Osteocyte (in vitro differentiated cells): ENCODE measurements around the gene NTHL1. TPM values are rescaled to one million over a fixed set of nuclear protein-coding genes. Genes with fewer than 3 reads are reported as not detected.

Experiments
- DNase-seq: peaks from one replicate; pipeline ENCODE4 v3.0.0; 2021; ENCODE audit warnings: mixed read lengths; ENCODE audit not compliant: unreplicated experiment; ENCODE audit errors: extremely low spot score
- H3K27ac Mint-ChIP-seq: one replicate; pipeline ENCODE4 v1.8.0; 2021; ENCODE audit warnings: mild to moderate bottlenecking, mixed read lengths; ENCODE audit not compliant: unreplicated experiment
- H3K27me3 Mint-ChIP-seq: one replicate; pipeline ENCODE4 v1.8.0; 2021; ENCODE audit warnings: mixed read lengths; ENCODE audit not compliant: unreplicated experiment
- H3K36me3 Mint-ChIP-seq: one replicate; pipeline ENCODE4 v1.8.0; 2021; ENCODE audit warnings: mixed read lengths; ENCODE audit not compliant: unreplicated experiment
- H3K4me1 Mint-ChIP-seq: one replicate; pipeline ENCODE4 v1.8.0; 2021; ENCODE audit warnings: mixed read lengths; ENCODE audit not compliant: unreplicated experiment
- H3K4me3 Mint-ChIP-seq: one replicate; pipeline ENCODE4 v1.8.0; 2021; ENCODE audit warnings: mild to moderate bottlenecking, moderate library complexity, mixed read lengths; ENCODE audit not compliant: unreplicated experiment
- H3K9me3 Mint-ChIP-seq: one replicate; pipeline ENCODE4 v1.8.0; 2021; ENCODE audit warnings: mixed read lengths; ENCODE audit not compliant: unreplicated experiment
- CTCF ChIP-seq: fragments of 200-600 bp; sonication (generic); IDR thresholded peaks from 2 replicates; pipeline ENCODE4 v1.5.0; 2021; ENCODE audit warnings: antibody characterized with exemption, mild to moderate bottlenecking, moderate library complexity
- total RNA-seq: library from RNA; stranded (reverse); gene quantifications from 2 replicates; pipeline ENCODE4 v1.2.1, GENCODE V29; 2021

NTHL1 gene
- total RNA-seq, 1 donor from 2014 or later, result 22.2 TPM

DNA sequence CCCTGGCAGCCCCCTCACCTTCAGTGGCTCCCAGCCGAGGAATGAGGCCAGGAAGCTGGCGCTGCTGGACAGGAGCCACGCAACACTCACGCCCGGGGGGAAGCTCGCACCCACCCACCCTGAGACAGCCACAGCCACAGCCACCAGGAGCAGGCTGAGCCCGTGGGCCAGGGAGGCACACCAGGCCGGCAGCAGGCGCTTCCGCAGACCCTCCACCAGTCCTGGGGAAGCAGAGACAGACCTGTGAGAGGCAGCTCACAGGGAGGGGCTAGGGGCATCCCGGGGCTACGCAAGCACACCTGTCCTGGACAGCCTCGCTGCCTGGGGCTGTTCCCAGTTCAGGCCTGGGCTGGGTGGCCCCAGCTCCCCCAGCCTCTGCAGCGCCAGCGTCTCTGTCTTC is 46.2 kb upstream of the NTHL1 start:
- TF ChIP-seq CTCF, result no peak
- Mint-ChIP-seq H3K4me3 (no peak overlapping the region), H3K9me3 (no peaks in the 10 kb centered on the region), H3K36me3 (peaks cover 17% of the 10 kb centered on the region), H3K27ac (no peak overlapping the region), H3K27me3 (no peaks in the 10 kb centered on the region), H3K4me1 (no peaks in the 10 kb centered on the region)
- no peak for DNase-seq

GRCh38 chr16:2092866-2093265 is 45.2 kb upstream of the NTHL1 start:
- H3K9me3 Mint-ChIP-seq, result no peaks in the 10 kb centered on the region
- DNase-seq, result no peak
- H3K36me3 Mint-ChIP-seq, result peaks cover 18% of the 10 kb centered on the region
- no peak for TF ChIP-seq CTCF
- H3K4me1 Mint-ChIP-seq, result no peaks in the 10 kb centered on the region
- no peaks in the 10 kb centered on the region for H3K27me3 Mint-ChIP-seq
- no peak overlapping the region for H3K27ac Mint-ChIP-seq
- no peak overlapping the region for H3K4me3 Mint-ChIP-seq

GRCh38 chr16:2092256-2092620 is 44.6 kb upstream of the NTHL1 start:
- no peaks in the 10 kb centered on the region for H3K4me1 Mint-ChIP-seq
- no peaks in the 10 kb centered on the region for H3K9me3 Mint-ChIP-seq
- H3K27me3 Mint-ChIP-seq, result no peaks in the 10 kb centered on the region
- no peak for TF ChIP-seq CTCF
- no peak overlapping the region for H3K4me3 Mint-ChIP-seq
- H3K27ac Mint-ChIP-seq, result no peak overlapping the region
- no peak for DNase-seq
- peaks cover 18% of the 10 kb centered on the region for H3K36me3 Mint-ChIP-seq

- no peak for DNase-seq
- no peaks in the 10 kb centered on the region for H3K4me1 Mint-ChIP-seq
- no peaks in the 10 kb centered on the region for H3K9me3 Mint-ChIP-seq
- H3K27me3 Mint-ChIP-seq, result no peaks in the 10 kb centered on the region
- peaks cover 21% of the 10 kb centered on the region for H3K36me3 Mint-ChIP-seq
- TF ChIP-seq CTCF, result no peak
- H3K27ac Mint-ChIP-seq, result no peak overlapping the region
- no peak overlapping the region for H3K4me3 Mint-ChIP-seq
Measured at GRCh38 chr16:2091547-2092255, 44.1 kb upstream of the NTHL1 start.

DNA sequence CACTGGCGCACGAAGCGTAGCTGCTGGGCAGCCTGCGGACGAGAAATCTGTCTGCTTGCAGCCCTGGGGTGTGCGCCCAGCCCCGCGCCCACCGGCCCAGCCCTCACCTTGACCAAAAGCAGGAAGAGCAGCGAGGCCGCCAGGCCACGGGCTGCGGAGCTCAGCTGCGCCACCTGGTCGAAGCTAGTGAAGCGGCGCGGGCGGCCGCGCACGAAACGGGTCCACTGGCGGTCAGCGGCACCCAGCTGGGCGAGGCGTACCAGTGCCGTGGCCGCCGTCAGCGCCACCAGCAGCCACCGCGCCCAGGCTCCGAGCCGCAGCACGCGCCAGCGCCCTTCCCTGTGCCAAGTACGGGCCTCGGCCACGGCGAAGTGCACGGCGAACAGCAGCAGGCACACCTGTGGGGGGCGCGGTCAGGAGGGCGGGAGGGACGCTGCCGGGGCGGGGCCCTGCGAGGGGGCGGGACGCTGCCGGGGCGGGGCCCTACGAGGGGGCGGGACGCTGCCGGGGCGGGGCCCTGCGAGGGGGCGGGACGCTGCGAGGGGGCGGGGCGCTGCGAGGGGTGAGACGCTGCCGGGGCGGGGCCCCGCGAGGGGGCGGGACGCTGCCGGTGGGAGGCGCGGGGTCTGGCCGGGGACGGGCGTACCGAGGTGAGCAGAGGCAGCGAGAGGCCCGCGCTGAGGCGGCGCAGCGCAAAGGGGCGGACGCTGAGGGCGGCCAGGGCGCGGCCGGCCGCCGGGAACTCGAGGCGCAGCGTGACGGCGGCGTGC is 43.3 kb upstream of the NTHL1 start:
- Mint-ChIP-seq H3K27ac (no peak overlapping the region), H3K9me3 (no peaks in the 10 kb centered on the region), H3K4me1 (no peaks in the 10 kb centered on the region), H3K4me3 (no peak overlapping the region), H3K27me3 (no peaks in the 10 kb centered on the region), H3K36me3 (peaks cover 17% of the 10 kb centered on the region)
- no peak for TF ChIP-seq CTCF
- no peak for DNase-seq
